NK-92 treated with Interleukin-12 subunit alpha and Interleukin-12 subunit beta, amount 100 ng/mL, for 24 hours (cell line): Measurements from ENCODE around the gene CTSZ.
"Not testable (repeated sequence)": the region's sequence is repeated elsewhere in the genome, so short reads cannot be mapped to it uniquely, and the experiment has no call there.

ENCODE experiments used
- DNase-seq: peaks from one replicate; lab custom pipeline; 2025; lab: John Stamatoyannopoulos, UW

CTSZ gene

DNA sequence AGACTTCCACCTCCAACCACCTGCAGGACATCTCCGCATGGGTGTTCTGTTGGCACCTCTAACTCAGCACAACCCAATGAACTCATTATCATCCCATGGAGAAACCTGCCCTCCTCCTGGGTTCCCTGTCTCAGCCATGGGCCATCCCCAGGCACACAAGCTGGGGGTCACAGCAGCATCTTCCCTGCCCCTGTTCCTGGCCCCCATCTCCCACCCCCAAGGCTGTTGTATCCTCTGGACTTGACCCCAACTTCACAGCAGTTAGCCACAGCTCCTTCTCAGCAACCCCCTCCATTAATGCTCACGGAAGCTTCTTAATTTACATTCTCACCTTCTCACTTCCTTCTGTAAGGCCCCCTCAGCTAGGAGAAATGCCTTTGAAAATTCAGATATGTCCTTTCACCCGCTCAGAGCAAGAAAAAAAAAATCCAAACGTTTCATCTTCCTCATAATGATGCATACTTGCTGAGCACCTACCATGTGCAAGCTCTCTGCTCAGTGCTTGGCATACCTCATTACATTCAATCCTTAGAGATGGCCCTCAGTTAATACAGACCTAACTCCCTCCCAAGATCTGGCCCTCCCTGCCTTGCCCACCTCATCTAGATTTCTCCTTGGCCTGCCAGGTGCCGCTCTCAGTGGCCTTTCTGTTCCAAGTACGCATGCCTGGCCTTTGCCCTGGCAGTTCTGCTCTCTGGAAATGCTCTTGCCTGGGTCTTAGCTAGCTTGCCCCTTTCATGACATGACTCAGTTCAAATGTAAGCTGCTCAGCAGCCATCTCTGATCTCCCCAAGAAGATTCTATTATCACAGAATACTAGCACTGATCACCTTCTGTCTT, 28.5 kb downstream of the CTSZ start:
- no peak for DNase-seq

- DNase-seq, result no peak
These were observed 30.9 kb downstream of the CTSZ start for GRCh38 chr20:58976061-58976730.

GRCh38 chr20:58975353-58975752, 31.7 kb downstream of the CTSZ start:
- DNase-seq, result no peak

DNA sequence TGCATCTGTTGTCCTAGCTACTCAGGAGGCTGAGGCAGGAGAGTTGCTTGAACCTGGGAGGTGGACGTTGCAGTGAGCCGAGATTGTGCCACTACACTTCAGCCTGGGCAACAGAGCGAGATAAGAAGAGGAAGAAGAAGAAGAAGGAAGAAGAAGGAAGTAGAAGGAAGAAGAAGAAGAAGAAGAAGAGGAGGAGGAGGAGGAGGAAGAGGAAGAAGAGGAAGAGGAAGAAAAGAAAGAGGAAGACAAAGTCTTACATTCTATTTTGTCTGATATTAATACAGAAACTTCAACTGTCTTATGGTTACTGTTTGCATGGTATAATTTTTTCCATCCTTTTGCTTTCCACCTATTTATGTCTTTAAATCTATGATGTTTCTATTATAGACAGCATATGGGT, 33.2 kb downstream of the CTSZ start:
- no peak for DNase-seq

DNA sequence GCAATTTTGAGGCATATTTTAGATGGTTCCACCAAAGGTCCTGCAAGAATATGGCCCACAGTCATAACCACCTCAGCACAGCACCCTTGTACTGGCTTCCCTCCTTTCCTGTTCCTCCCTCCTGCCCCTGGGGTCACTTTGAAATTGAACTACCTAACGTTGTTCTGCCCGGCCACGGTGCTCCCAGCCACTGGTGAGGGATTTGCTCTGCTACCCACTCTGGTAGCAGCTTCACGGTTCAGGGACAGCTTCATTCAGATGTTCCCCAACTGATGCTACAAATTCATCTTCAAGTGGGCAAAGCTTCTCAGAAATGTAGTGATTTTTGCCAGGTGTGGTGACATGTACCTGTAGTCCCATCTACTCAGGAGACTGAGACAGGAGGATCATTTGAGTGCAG, 33.9 kb downstream of the CTSZ start:
- DNase-seq, result no peak

DNA sequence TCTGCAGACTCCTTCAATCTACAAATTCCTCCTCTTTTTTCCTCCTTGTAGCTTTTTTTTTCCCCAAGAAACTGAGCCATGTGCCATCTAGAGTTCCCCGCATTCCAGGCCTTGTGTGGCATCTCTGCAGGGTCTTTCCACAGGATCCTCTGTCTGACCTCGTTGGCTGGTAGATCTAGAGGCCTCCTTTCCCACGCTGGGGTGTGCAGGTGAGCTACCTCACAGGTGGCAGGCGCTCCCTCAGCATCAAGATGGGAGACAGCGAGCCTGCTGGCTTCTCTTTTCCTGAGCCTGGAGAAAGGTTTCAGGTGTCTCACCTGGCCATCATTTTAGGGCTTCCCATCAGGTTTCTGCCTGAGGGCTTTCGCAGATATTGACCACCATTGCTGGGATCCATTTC, 35.6 kb downstream of the CTSZ start:
- no peak for DNase-seq

- no peak for DNase-seq
These were observed 36.9 kb downstream of the CTSZ start for GRCh38 chr20:58970146-58970545.

DNA sequence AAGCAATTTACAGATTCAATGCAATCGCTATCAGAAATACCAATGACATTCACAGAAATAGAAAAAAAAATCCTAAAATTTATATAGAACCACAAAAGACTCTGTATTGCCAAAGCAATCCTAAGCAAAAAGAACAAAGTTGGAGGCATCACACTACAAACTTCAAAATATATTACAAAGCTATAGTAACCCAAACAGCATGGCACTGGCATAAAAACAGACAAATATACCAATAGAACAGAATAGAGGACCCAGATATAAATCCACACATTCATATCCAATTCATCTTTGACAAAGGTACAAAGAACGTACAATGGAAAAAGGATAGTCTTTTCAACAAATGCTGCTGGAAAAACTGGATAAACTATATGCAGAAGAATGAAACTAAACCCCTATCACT, 37.6 kb downstream of the CTSZ start:
- no peak for DNase-seq

DNA sequence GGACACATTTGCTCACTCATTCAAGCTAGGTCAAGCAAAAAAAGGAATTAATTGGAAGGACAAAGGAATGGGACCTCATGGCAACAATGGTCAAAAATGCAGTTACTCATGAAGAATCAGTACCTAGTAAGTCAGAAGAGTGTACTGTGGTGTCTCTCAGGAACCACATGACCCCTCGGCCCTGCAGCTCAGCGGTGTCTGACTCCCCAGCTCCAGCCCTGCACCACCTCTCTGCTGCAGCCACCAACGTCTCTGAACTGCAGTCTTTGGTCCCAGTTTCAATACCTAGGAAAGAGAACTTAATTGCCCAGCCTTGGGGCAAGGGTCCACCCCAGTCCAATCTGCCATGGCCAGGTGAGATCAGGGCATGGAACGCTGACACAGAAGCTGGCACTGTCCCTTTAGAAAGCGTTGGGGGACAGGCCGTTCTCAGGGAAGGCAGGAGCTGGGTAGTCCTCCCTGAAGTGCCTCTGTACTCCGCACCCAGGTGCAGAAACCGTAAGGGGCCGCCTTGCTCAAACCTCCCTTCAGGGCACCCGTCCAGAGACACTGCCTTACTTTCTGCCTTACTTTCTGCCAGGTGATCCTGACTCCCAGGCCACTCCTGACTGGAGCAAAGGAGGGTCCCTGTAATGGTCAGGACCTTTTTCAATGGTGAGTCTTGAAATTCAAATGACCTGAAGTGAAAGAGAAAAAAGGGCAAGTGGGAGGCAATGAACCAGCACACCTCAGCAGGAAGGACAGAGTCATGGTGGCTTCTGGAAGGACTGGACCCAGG, 39.2 kb downstream of the CTSZ start:
- DNase-seq, result no peak

DNA sequence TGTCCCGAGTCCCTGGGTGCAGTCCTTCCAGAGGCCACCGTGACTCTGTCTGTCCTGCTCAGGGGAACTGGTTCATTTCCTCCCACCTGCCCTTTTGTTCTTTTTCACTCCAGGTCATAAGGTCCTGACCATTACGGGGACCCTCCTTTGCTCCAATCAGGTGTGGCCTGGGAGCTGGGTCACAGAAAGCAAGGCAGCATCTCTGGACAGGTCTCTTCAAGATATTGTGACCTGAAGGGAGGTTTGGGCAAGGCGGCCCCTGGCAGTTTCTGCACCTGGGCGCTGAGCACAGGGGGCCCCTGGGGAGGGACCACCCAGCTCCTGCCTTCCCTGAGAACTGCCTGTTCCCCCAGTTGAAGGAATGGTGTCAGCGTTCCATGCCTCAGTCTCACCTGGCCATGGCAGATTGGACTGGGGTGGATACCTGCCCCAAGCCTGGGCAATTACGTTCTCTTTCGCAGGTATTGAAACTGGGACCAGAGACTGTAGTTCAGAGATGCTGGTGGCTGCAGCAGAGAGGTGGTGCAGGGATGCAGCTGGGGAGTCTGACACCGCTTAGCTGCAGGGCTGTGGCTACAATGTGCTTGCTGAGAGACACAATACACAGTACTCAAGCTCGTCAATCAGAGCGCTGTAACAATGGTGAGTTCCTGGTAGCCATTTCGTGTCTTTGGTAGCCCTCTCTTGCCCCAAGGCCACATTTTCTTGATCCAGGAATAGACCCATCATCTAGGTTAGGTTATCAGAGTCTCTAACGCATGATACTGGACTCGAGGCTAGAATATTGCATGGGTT, 41.6 kb downstream of the CTSZ start:
- DNase-seq, result no peak

DNA sequence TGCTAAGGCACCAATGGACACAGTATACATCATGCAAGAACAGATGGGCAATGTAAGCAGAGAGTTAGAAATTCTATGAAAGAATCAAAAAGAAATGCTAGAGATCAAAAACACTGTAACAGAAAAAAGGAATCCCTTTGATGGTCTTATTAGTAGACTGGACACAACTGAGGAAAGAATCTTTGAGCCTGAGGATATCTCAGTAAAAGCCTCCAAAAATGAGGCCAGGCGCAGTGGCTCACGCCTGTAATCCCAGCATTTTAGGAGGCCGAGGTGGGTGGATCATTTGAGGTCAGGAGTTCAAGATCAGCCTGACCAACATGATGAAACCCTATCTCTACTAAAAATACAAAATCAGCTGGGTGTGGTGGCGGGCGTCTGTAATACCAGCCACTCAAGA, 43.1 kb downstream of the CTSZ start:
- not testable (repeated sequence) for DNase-seq

GRCh38 chr20:58963060-58963584, 43.9 kb downstream of the CTSZ start:
- DNase-seq, result no peak

DNA sequence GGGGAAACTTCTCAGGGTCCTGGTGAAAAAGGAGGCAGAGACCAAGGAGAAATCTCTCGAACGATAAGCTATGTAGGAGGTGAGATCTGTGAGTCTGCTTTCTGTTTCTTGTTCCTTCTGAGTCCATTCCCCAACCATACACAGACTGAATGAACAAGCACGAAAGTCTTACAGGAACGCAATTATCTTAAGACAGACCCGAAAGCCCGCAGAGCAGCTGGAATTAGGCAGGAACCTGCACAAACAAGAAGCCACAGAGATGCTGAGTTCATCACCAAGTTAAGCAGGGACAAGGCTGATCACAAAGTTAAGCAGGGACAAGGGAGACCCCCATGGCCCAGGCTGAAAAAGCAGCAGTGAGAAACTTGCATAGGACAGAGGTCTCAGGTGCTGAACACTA, 47.4 kb downstream of the CTSZ start:
- no peak for DNase-seq

- no peak for DNase-seq
These were observed 51.0 kb downstream of the CTSZ start for GRCh38 chr20:58956078-58956477.

- DNase-seq, result no peak
These were observed 54.0 kb downstream of the CTSZ start for GRCh38 chr20:58953050-58953449.

DNA sequence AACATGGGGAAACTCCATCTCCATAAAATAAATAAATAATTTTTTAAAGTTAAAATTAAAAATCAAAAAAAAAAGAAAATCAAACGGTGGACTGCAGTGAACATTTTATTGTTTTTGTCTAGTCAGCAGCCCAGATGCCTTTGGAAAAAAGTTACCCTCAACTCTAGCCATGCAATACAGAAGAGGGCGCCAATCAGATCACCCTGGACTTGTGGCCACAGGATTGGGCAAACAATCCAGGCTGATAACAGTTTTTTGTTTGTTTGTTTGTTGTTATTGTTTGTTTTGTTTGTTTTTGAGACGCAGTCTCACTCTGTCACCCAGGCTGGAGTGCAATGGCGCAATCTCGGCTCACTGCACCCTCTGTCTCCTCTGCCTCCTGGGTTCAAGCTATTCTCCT, 56.5 kb downstream of the CTSZ start:
- DNase-seq, result no peak

DNA sequence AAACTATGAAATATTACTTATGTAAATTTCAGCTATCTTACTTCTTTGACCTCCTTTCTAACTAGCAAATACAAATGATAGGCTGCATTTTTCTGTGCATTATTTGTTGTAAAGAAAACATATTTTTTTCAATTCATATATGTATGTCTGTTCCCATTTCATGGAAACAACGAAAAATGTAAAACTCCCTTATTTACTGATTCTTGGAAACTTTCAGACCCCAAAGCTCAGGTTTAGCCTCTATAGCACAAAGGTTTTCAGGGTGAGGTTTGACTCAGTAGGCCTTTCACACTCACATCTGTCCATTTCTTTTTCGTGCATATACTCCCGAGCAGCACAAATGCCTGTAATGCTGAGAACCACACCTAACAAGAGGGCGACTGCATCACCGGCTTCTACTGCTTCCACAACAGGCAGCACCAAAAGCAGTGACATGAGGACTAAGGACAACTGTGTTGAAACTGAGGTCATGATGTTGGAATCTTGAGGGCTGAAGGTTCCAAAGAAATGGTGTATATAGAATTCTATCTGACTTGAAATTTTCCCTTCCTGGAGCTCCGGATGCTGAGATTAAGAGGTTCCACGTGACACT, 59.2 kb downstream of the CTSZ start:
- not testable (repeated sequence) for DNase-seq

- no peak for DNase-seq
These were observed 61.0 kb downstream of the CTSZ start for GRCh38 chr20:58945965-58946631.
